ENCODE data around the gene ZNF335. TPM values are rescaled to one million over a fixed set of nuclear protein-coding genes. Genes with fewer than 3 reads are reported as not detected.

Gene ZNF335
- polyA plus RNA-seq (ENCODE audit: insufficient read length) = 12.0 TPM

- DNase-seq = peak; percentile 98
Observed at GRCh38 chr20:45971675-45972499, at the start of gene ZNF335. ZNF335 (minus strand) TSS chr20:45972203; CDS start chr20:45971410, 793 bp downstream.

- no peak for DNase-seq
Observed at GRCh38 chr20:46020555-46020954, 48.6 kb upstream of the ZNF335 start.

GRCh38 chr20:46018611-46019010 is 46.6 kb upstream of the ZNF335 start:
- DNase-seq = no peak

- DNase-seq = no peak
Observed at GRCh38 chr20:46018112-46018511, 46.1 kb upstream of the ZNF335 start.

- DNase-seq = no peak
Observed at GRCh38 chr20:46017272-46017671, 45.3 kb upstream of the ZNF335 start.

- DNase-seq = no peak
Observed at GRCh38 chr20:46014517-46015396, 42.8 kb upstream of the ZNF335 start.

GRCh38 chr20:46013829-46014516 is 42.0 kb upstream of the ZNF335 start:
- no peak for DNase-seq

- no peak for DNase-seq
Observed at GRCh38 chr20:46013322-46013828, 41.4 kb upstream of the ZNF335 start.

- DNase-seq = no peak
Observed at GRCh38 chr20:46012921-46013320, 40.9 kb upstream of the ZNF335 start.

- no peak for DNase-seq
Observed at GRCh38 chr20:46011631-46012482, 39.9 kb upstream of the ZNF335 start.

GRCh38 chr20:46010491-46011391 is 38.7 kb upstream of the ZNF335 start:
- no peak for DNase-seq

- DNase-seq = no peak
Observed at GRCh38 chr20:46009816-46010215, 37.8 kb upstream of the ZNF335 start.

- DNase-seq = no peak
Observed at GRCh38 chr20:46007671-46008070, 35.7 kb upstream of the ZNF335 start.

- no peak for DNase-seq
Observed at GRCh38 chr20:46006964-46007363, 35.0 kb upstream of the ZNF335 start.

GRCh38 chr20:46006022-46006705 is 34.2 kb upstream of the ZNF335 start:
- DNase-seq = no peak

GRCh38 chr20:46004889-46005473 is 33.0 kb upstream of the ZNF335 start:
- no peak for DNase-seq

- DNase-seq = no peak
Observed at GRCh38 chr20:46004187-46004586, 32.2 kb upstream of the ZNF335 start.

- DNase-seq = no peak
Observed at GRCh38 chr20:46002008-46002407, 30.0 kb upstream of the ZNF335 start.

- DNase-seq = no peak
Observed at GRCh38 chr20:46001498-46001897, 29.5 kb upstream of the ZNF335 start.

All from hindlimb muscle (tissue), 1 donor.